Epithelial cell of proximal tubule (primary cell): ENCODE measurements around the gene PAQR4. TPM values are rescaled to one million over a fixed set of nuclear protein-coding genes. Genes with fewer than 3 reads are reported as not detected.

Experiments
- DNase-seq: peaks from one replicate; pipeline ENCODE4 v3.0.0-alpha.2; 2011; ENCODE audit warnings: low read depth
- H3K4me3 ChIP-seq: 2 replicates; pipeline ENCODE4 v1.5.1; 2011; ENCODE audit warnings: low read depth, mild to moderate bottlenecking, low read length
- total RNA-seq: library from RNA; depleted of rRNA; stranded (reverse); fragments of >200 nt; gene quantifications from 2 replicates; pipeline ENCODE4 v1.2.3, GENCODE V29; 2015
- TF ChIP-seq, protein P1 (sequence below): conservative IDR thresholded peaks from 2 replicates; pipeline ENCODE4 v1.5.1; 2012; ENCODE audit warnings: low read depth, mild to moderate bottlenecking, low read length

The PAQR4 gene
- total RNA-seq, 1 donor from 2014 or later: 36.0 TPM

DNA sequence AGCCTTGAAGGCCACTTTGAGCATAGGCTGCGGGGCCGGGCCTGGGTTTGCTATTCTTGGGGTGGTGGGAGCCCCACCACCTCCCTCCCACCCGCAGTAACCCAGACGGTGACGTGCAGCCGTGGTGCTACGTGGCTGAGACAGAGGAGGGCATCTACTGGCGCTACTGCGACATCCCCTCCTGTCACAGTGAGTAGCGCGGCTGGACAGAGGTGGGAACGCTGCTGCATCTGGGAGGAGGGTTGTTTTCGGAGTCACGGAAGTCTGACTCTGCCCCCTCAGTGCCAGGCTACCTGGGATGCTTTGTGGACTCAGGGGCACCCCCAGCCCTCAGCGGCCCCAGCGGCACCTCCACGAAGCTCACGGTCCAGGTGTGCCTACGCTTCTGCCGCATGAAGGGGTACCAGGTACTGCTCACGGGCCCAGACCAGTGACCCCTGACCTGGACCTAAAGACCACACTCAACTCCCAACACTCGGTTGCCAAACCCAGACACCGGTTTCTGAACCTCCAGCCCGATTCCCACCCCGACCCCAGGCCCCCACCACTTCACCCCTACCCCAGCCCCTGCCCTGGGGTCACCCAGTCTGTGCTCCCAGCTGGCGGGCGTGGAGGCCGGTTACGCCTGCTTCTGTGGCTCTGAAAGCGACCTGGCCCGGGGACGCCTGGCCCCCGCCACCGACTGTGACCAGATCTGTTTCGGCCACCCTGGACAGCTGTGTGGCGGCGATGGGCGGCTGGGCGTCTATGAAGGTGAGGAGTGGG is 2.9 kb upstream of the PAQR4 start:
- no peak for DNase-seq
- no peak overlapping the region for H3K4me3 ChIP-seq
- TF ChIP-seq, protein P1, sequence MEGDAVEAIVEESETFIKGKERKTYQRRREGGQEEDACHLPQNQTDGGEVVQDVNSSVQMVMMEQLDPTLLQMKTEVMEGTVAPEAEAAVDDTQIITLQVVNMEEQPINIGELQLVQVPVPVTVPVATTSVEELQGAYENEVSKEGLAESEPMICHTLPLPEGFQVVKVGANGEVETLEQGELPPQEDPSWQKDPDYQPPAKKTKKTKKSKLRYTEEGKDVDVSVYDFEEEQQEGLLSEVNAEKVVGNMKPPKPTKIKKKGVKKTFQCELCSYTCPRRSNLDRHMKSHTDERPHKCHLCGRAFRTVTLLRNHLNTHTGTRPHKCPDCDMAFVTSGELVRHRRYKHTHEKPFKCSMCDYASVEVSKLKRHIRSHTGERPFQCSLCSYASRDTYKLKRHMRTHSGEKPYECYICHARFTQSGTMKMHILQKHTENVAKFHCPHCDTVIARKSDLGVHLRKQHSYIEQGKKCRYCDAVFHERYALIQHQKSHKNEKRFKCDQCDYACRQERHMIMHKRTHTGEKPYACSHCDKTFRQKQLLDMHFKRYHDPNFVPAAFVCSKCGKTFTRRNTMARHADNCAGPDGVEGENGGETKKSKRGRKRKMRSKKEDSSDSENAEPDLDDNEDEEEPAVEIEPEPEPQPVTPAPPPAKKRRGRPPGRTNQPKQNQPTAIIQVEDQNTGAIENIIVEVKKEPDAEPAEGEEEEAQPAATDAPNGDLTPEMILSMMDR: no peak

DNA sequence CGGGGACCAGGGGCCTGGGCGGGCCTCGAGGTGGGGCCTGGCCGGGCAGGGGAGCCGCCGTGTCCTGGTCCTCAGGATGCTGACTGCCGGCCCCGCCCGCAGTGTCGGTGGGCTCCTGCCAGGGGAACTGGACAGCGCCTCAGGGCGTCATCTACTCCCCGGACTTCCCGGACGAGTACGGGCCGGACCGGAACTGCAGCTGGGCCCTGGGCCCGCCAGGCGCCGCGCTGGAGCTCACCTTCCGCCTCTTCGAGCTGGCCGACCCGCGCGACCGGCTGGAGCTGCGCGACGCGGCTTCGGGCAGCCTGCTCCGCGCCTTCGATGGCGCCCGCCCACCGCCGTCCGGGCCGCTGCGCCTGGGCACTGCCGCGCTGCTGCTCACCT is 2.3 kb upstream of the PAQR4 start:
- TF ChIP-seq, protein P1: no peak
- DNase-seq: no peak
- peak overlapping the region; percentile 19 for H3K4me3 ChIP-seq

DNA sequence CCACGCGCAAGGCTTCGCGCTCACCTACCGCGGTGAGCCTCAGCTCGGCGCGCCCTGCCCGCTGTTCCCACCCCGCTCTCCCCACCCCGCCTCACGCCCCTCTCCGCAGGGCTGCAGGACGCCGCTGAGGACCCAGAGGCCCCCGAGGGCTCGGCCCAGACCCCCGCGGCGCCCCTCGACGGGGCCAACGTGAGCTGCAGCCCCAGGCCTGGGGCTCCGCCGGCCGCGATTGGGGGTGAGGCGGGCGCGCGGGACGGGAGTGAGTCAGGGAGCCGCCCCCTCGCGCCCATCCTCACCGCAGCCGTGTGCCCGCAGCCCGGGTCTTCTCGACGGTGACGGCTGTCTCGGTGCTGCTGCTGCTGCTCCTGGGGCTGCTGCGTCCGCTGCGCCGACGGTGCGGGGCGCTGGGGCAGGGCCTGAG is 1.9 kb upstream of the PAQR4 start:
- TF ChIP-seq, protein P1: no peak
- DNase-seq: no peak
- H3K4me3 ChIP-seq: no peak overlapping the region

DNA sequence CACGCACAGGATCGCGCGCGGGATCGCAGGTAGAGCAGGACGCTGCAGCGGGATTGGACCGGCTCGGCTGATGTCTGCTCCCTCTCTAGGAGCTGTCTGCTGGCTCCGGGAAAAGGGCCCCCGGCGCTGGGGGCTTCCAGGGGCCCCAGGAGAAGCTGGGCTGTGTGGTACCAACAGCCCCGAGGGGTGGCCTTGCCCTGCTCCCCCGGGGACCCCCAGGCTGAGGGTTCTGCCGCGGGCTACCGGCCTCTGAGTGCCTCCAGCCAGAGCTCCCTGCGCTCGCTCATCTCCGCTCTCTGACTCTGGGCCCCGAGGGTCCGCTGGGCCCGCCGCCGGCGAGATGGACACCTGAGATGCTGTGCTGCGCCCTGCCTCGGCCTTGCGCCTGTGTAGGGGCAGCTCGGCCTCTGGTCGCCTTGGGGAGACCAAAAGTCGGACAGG is 1.4 kb upstream of the PAQR4 start:
- TF ChIP-seq, protein P1: no peak
- H3K4me3 ChIP-seq: no peak overlapping the region
- no peak for DNase-seq

DNA sequence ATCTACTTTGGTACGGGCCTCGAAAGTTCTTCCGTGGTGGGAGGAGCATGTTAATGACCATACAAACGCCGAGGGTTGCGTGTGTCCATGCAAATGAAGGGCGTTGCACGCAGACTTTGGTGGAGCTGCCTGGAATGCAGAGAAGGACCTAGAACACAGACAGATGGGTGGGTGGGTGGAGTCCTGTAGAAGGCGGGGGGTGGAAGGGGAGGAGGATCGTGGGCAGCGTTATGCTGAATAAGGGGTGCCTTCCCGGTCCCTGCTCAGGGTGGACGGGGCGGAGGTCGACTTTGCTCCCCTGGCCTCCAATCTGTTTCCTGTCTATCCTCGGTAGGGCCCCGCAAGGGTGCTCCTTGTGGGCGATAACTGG is 795 bp upstream of the PAQR4 start:
- DNase-seq: no peak
- TF ChIP-seq, protein P1: no peak
- peak overlapping the region; percentile 82 for H3K4me3 ChIP-seq

DNA sequence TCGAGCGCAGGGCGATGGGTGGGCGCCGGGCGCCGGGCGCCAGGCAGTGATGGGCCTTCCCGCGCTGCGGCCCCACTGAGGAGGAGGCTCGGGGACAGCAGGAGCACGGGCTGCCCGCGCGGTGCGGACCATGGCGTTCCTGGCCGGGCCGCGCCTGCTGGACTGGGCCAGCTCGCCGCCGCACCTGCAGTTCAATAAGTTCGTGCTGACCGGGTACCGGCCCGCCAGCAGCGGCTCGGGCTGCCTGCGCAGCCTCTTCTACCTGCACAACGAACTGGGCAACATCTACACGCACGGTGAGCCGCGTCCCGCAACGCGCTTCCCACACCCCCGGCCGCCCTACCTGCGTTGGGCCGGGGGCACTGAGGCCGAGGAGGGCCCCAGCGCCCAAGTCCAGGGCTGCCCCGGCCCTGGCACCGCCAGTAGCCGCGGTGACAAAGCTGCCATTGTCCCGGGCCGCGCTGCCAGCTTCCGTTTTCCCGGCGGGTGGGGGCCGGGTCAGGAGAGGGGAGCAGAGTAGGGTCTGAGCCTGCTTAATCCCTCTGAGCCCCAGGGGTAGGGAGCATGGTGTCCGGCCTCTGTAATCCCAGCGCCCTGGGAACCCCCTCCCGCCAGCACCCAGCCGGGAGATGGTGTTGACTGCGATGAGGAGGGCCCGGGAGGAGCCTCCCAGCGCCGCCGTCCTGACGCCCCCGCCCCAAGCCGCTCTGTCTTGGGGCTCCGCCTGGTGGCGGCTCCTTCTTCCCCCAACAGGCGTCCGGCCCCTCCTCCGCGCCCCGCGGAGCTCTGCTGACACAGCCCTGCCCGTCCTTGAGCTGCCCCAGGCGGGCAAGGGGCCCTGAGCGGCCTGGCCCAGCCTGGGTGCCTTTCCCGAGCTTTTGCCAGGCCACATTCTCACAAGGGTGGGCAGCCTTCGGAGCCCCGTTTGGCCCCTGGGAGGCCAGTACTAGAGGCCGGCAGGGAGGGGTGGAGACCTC is 685 bp downstream of the PAQR4 start:
- peak overlapping the region; percentile 82 for H3K4me3 ChIP-seq
- DNase-seq: no peak
- TF ChIP-seq, protein P1: peak; percentile 54
